H9 (cell line): ENCODE data around the gene LMO1. TPM values are rescaled to one million over a fixed set of nuclear protein-coding genes. Genes with fewer than 3 reads are reported as not detected.

Source experiments
- DNase-seq: peaks from one replicate; pipeline ENCODE4 v3.0.0-alpha.2; 2017
- H2AFZ ChIP-seq: one replicate; pipeline ENCODE4 v1.6.1; 2013; ENCODE audit warnings: mild to moderate bottlenecking, low read length, control low read depth, moderate library complexity
- H2AK5ac ChIP-seq: 2 replicates; pipeline ENCODE4 v1.6.1; 2013; ENCODE audit warnings: low read length, control low read depth, mixed read lengths; ENCODE audit not compliant: insufficient read length
- H2BK120ac ChIP-seq: one replicate; pipeline ENCODE4 v1.6.1; 2013; ENCODE audit warnings: low read depth, mild to moderate bottlenecking, low read length, control low read depth, inconsistent platforms; ENCODE audit not compliant: poor library complexity, severe bottlenecking
- H2BK12ac ChIP-seq: 2 replicates; pipeline ENCODE4 v1.6.1; 2013; ENCODE audit warnings: low read length, control low read depth, mixed read lengths, low read depth; ENCODE audit not compliant: insufficient read length
- H2BK15ac ChIP-seq: 2 replicates; pipeline ENCODE4 v1.6.1; 2013; ENCODE audit warnings: low read depth, low read length, control low read depth
- H2BK20ac ChIP-seq: one replicate; pipeline ENCODE4 v1.6.1; 2013; ENCODE audit warnings: low read depth, mild to moderate bottlenecking, low read length, control low read depth, inconsistent platforms; ENCODE audit not compliant: poor library complexity, severe bottlenecking
- H2BK5ac ChIP-seq: 2 replicates; pipeline ENCODE4 v1.6.1; 2013; ENCODE audit warnings: low read length, control low read depth, mixed read lengths; ENCODE audit not compliant: insufficient read length
- H3K14ac ChIP-seq: 2 replicates; pipeline ENCODE4 v1.6.1; 2013; ENCODE audit warnings: low read length, control low read depth; ENCODE audit not compliant: insufficient read depth
- H3K18ac ChIP-seq: 2 replicates; pipeline ENCODE4 v1.6.1; 2013; ENCODE audit warnings: low read depth, mild to moderate bottlenecking, mixed read lengths, low read length, control low read depth; ENCODE audit not compliant: insufficient read length
- H3K23ac ChIP-seq: 2 replicates; pipeline ENCODE4 v1.6.1; 2013; ENCODE audit warnings: low read length, control low read depth, mixed read lengths, low read depth; ENCODE audit not compliant: insufficient read length
- H3K23me2 ChIP-seq: 2 replicates; pipeline ENCODE4 v1.6.1; 2013; ENCODE audit warnings: low read depth, mild to moderate bottlenecking, mixed read lengths, low read length, control low read depth; ENCODE audit not compliant: insufficient read length, poor library complexity, severe bottlenecking
- H3K27ac ChIP-seq: 2 replicates; pipeline ENCODE4 v1.5.1; 2013; ENCODE audit warnings: low read length, control low read depth, mixed read lengths, low read depth; ENCODE audit not compliant: insufficient read length
- H3K27me3 ChIP-seq: 2 replicates; pipeline ENCODE4 v1.6.1; 2013; ENCODE audit warnings: low read length, control low read depth, inconsistent platforms; ENCODE audit not compliant: insufficient read depth
- H3K4ac ChIP-seq: 2 replicates; pipeline ENCODE4 v1.6.1; 2013; ENCODE audit warnings: low read depth, mild to moderate bottlenecking, control low read depth, inconsistent platforms, low read length, moderate library complexity
- H3K4me1 ChIP-seq: 2 replicates; pipeline ENCODE4 v1.6.1; 2013; ENCODE audit warnings: low read length, control low read depth, inconsistent platforms; ENCODE audit not compliant: insufficient read depth
- H3K4me2 ChIP-seq: 2 replicates; pipeline ENCODE4 v1.6.1; 2013; ENCODE audit warnings: low read length, control low read depth, mixed read lengths; ENCODE audit not compliant: insufficient read length, insufficient read depth
- H3K56ac ChIP-seq: 2 replicates; pipeline ENCODE4 v1.6.1; 2013; ENCODE audit warnings: low read depth, mild to moderate bottlenecking, mixed read lengths, low read length, control low read depth; ENCODE audit not compliant: insufficient read length
- H3K79me1 ChIP-seq: 2 replicates; pipeline ENCODE4 v1.6.1; 2013; ENCODE audit warnings: low read depth, mild to moderate bottlenecking, moderate library complexity, low read length, control low read depth, inconsistent platforms; ENCODE audit not compliant: insufficient read depth, poor library complexity, severe bottlenecking
- H3K79me2 ChIP-seq: 2 replicates; pipeline ENCODE4 v1.6.1; 2013; ENCODE audit warnings: low read length, control low read depth, inconsistent platforms; ENCODE audit not compliant: insufficient read depth
- H3K9ac ChIP-seq: 2 replicates; pipeline ENCODE4 v1.6.1; 2013; ENCODE audit warnings: low read length, control low read depth, mixed read lengths; ENCODE audit not compliant: insufficient read length; ENCODE audit errors: extremely low read depth
- H3K9me3 ChIP-seq: one replicate; pipeline ENCODE4 v1.6.1; 2013; ENCODE audit warnings: low read depth, low read length, inconsistent platforms; ENCODE audit not compliant: control insufficient read depth
- H3T11ph ChIP-seq: one replicate; pipeline ENCODE4 v1.6.1; 2013; ENCODE audit warnings: mild to moderate bottlenecking, low read length, control low read depth, inconsistent platforms
- H4K20me1 ChIP-seq: one replicate; pipeline ENCODE4 v1.6.1; 2013; ENCODE audit not compliant: control insufficient read depth, insufficient read length, insufficient read depth
- H4K5ac ChIP-seq: 2 replicates; pipeline ENCODE4 v1.6.1; 2013; ENCODE audit warnings: low read depth, mild to moderate bottlenecking, mixed read lengths, low read length, control low read depth; ENCODE audit not compliant: insufficient read length
- H4K8ac ChIP-seq: replicated peaks from 2 replicates; pipeline ENCODE4 v1.6.1; 2013; ENCODE audit warnings: low read length, control low read depth, mixed read lengths, low read depth; ENCODE audit not compliant: insufficient read length
- H4K91ac ChIP-seq: 2 replicates; pipeline ENCODE4 v1.6.1; 2013; ENCODE audit warnings: low read depth, mild to moderate bottlenecking, moderate library complexity, mixed read lengths, low read length, control low read depth; ENCODE audit not compliant: insufficient read length
- H3K27ac Mint-ChIP-seq, 3 experiments: 2 replicates in 2 of 3; 3 replicates in 1 of 3; pipeline ENCODE4 v1.8.0; 2020 to 2021; ENCODE audit warnings: mixed read lengths in 3 of 3, mild to moderate bottlenecking in 1 of 3, moderate library complexity in 1 of 3
- H3K27me3 Mint-ChIP-seq: 2 replicates; pipeline ENCODE4 v1.8.0; 2021; ENCODE audit warnings: low read depth, mild to moderate bottlenecking, moderate library complexity, mixed read lengths
- H3K36me3 Mint-ChIP-seq, 3 experiments: 2 replicates in 2 of 3; 3 replicates in 1 of 3; pipeline ENCODE4 v1.8.0; 2020 to 2021; ENCODE audit warnings: low read depth in 3 of 3, mixed read lengths in 3 of 3; ENCODE audit not compliant: insufficient read depth in 1 of 3
- H3K4me1 Mint-ChIP-seq, 2 experiments: 2 replicates each; pipeline ENCODE4 v1.8.0; 2020; ENCODE audit warnings: mixed read lengths in 2 of 2
- H3K4me3 Mint-ChIP-seq, 2 experiments: 2 replicates in 1 of 2; 3 replicates in 1 of 2; pipeline ENCODE4 v1.8.0; 2020 to 2021; ENCODE audit warnings: mild to moderate bottlenecking in 2 of 2, mixed read lengths in 2 of 2, moderate library complexity in 1 of 2
- H3K9me3 Mint-ChIP-seq, 2 experiments: 2 replicates in 1 of 2; 3 replicates in 1 of 2; pipeline ENCODE4 v1.8.0; 2020; ENCODE audit warnings: mild to moderate bottlenecking in 2 of 2, mixed read lengths in 2 of 2, moderate library complexity in 1 of 2
- total RNA-seq: library from RNA; stranded (reverse); gene quantifications from 2 replicates; pipeline ENCODE4 v1.2.1, GENCODE V29; 2021
- TF ChIP-seq, protein P1 (sequence below): fragments of 200-600 bp; sonication (generic); conservative IDR thresholded peaks from 3 replicates; pipeline ENCODE4 v1.8.0; 2021; ENCODE audit warnings: antibody characterized with exemption, mild to moderate bottlenecking

Gene LMO1
- total RNA-seq, 1 experiment from 2014 or later, result 0.50 TPM

DNA sequence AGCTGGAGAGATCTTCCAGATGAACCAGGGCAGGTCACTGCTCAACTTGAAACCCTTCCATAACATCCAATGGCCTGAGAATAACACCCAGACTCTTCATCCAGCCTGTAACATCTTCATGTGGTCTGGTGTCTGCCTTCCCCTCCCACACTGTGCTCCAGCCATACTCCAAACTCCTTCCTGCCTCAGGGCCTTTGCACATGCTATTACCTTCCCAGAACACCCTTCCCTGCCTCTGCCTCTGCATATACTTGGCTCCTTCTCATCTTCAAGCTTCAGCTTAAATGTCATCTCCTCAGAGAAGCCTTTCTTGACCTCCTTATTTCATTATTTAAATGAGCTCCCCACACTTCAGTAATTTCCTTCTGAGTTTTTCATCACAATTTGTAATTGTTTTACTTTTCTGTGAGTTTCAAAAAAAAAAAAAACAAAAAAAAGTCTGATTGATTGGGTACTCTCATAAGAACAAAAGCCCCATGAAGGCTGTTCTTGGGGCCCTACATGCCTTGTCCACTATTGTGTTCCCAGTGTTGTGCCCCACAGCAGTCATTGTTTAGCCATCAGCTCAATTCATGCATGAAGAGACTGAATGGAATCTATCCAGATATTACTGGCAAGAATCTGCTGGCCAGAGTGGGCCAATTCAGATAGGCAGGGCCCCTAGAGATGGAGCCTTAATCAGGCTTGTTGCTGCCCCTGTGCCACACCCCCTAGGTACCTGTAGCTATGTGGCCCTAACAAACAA, 22.1 kb downstream of the LMO1 start:
- Histone ChIP-seq H3K4me2 (no peak overlapping the region), H2BK5ac (no peak overlapping the region), H3K18ac (no peak overlapping the region), H2BK120ac (no peak overlapping the region), H3T11ph (no peak overlapping the region), H2BK15ac (no peak overlapping the region), H3K4me1 (peaks cover 3% of the 10 kb centered on the region; the same call in 1 of the 2 replicates), H3K27me3 (no peaks in the 10 kb centered on the region; the same call in 1 of the 2 replicates), H3K27ac (no peak overlapping the region), H3K23me2 (no peaks in the 10 kb centered on the region), H3K23ac (no peak overlapping the region), H4K5ac (no peak overlapping the region), H2BK20ac (no peak overlapping the region), H2AFZ (no peak overlapping the region), H4K91ac (no peak overlapping the region), H3K56ac (peak overlapping the region; percentile 11), H3K79me1 (no peaks in the 10 kb centered on the region), H4K8ac (no peak overlapping the region), H3K4ac (no peak overlapping the region), H3K14ac (no peak overlapping the region), H4K20me1 (no peaks in the 10 kb centered on the region), H2BK12ac (no peak overlapping the region), H2AK5ac (no peak overlapping the region), H3K79me2 (no peaks in the 10 kb centered on the region), H3K9me3 (no peaks in the 10 kb centered on the region), H3K9ac (no peak overlapping the region)
- H3K36me3 Mint-ChIP-seq, result peaks cover 0 to 13% (median 3%) of the 10 kb centered on the region in 3 experiments; a peak in 3 of 7 replicates
- peaks cover 6 to 9% of the 10 kb centered on the region in 2 experiments; a peak in 4 of 5 replicates for H3K9me3 Mint-ChIP-seq
- H3K4me1 Mint-ChIP-seq, result peaks cover 39 to 41% of the 10 kb centered on the region in 2 experiments
- H3K27me3 Mint-ChIP-seq, result peaks cover 14% of the 10 kb centered on the region
- H3K4me3 Mint-ChIP-seq, result peak overlapping the region in 1 of 2 experiments; percentile 51; a peak in 3 of 5 replicates
- TF ChIP-seq, protein P1, sequence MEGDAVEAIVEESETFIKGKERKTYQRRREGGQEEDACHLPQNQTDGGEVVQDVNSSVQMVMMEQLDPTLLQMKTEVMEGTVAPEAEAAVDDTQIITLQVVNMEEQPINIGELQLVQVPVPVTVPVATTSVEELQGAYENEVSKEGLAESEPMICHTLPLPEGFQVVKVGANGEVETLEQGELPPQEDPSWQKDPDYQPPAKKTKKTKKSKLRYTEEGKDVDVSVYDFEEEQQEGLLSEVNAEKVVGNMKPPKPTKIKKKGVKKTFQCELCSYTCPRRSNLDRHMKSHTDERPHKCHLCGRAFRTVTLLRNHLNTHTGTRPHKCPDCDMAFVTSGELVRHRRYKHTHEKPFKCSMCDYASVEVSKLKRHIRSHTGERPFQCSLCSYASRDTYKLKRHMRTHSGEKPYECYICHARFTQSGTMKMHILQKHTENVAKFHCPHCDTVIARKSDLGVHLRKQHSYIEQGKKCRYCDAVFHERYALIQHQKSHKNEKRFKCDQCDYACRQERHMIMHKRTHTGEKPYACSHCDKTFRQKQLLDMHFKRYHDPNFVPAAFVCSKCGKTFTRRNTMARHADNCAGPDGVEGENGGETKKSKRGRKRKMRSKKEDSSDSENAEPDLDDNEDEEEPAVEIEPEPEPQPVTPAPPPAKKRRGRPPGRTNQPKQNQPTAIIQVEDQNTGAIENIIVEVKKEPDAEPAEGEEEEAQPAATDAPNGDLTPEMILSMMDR, result no peak
- no peak for DNase-seq
- H3K27ac Mint-ChIP-seq, result peak overlapping the region in 2 of 3 experiments; percentile 22 to 37; a peak in 2 of 7 replicates
